A549 (cell line): ENCODE measurements around the gene THSD7A.

Source experiments
- CHD2 ChIP-seq: fragments of 150-350 bp; IDR thresholded peaks from 2 replicates; pipeline ENCODE4 v1.6.1; 2014; ENCODE audit warnings: low read length; ENCODE audit not compliant: partially characterized antibody
- CTCF ChIP-seq: fragments of >200 bp; sonication (Bioruptor Twin); formaldehyde crosslinking; IDR thresholded peaks from 3 replicates; pipeline ENCODE4 v1.5.1; 2016
- E2F6 ChIP-seq: IDR thresholded peaks from 2 replicates; pipeline ENCODE4 v1.6.1; 2012; ENCODE audit warnings: low read depth, borderline replicate concordance
- KDM5A ChIP-seq: fragments of 200-600 bp; sonication (generic); IDR thresholded peaks from 2 replicates; pipeline ENCODE4 v1.6.1; 2016; ENCODE audit warnings: antibody characterized with exemption, mild to moderate bottlenecking
- RFX5 ChIP-seq: fragments of 450-650 bp; IDR thresholded peaks from 2 replicates; pipeline ENCODE4 v1.7.1; 2014; ENCODE audit warnings: antibody characterized with exemption, mild to moderate bottlenecking, moderate library complexity
- SMC3 ChIP-seq: fragments of >200 bp; sonication (Bioruptor Twin); formaldehyde crosslinking; IDR thresholded peaks from 3 replicates; pipeline ENCODE4 v1.6.1; 2018; ENCODE audit warnings: inconsistent platforms
- ZNF302 ChIP-seq: fragments of 250-450 bp; sonication (Bioruptor Pico); IDR thresholded peaks from 2 replicates; pipeline ENCODE4 v1.9.0; 2021; ENCODE audit warnings: inconsistent platforms, mild to moderate bottlenecking, moderate library complexity

GRCh38 chr7:11489280-11489679 is 342.7 kb downstream of the THSD7A start:
- TF ChIP-seq CHD2 (no peak), E2F6 (no peak), ZNF302 (no peak), RFX5 (no peak), KDM5A (no peak), SMC3 (no peak), CTCF (no peak)
